ENCODE results near the gene EDN1. TPM values are rescaled to one million over a fixed set of nuclear protein-coding genes. Genes with fewer than 3 reads are reported as not detected.
A peak's percentile ranks its signal among the peaks of the same experiment; 100 is the strongest.

Gene EDN1
- total RNA-seq, 4 donors from 2014 or later, result 3.0 to 11.8 (median 5.9) TPM

DNA sequence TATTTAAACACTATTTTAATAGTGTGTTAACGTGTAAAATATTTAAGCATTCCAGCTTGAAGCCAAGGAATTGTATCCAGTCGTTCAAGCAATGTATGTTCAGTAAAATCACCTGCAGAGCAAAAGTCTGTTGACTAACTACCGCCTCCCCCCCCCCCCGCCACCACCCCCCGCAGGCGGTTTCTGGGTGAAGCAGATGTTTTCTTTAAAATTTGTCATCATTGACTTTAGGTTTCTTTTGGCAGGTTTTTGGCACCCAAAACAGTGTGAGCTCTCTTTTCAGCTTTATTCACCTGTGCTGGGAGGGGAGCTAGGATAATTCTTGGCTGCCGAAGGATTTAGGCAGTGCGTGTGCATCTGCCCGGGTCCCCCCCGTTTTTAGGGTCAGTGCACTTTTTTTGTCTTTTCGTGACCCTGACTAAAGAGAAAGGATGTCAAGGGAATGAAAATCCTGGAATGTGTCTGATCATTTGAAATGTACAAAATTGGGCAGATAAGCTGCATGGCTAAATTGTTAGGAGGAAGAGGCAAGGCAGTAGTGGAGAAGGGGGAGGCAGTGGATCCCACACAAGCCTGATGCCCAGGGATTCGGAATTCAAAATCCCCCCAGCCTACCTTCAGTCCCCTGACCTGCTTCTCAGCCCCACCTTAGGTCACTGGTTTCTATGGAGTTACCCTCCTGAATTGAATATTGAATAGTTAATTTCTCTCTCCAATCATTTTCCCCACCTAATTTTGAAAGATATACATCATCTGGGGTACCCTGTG, 1.1 kb downstream of the EDN1 start:
- intact Hi-C loops (cut with DNase I), result no loop called here
- Histone ChIP-seq H3K9me3 (no peaks in the 10 kb centered on the region), H3K4me1 (peaks cover 5 to 81% (median 8%) of the 10 kb centered on the region in 3 donors), H3K27me3 (peaks cover 0 to 19% (median 0%) of the 10 kb centered on the region in 4 donors), H3K36me3 (peaks cover 0 to 12% (median 0%) of the 10 kb centered on the region in 3 donors), H3K27ac (peak overlapping the region in 3 of 4 donors; percentile 60 to 75 (median 72)), H3K4me3 (peak overlapping the region; percentile 25 to 63 (median 52))
- DNase-seq, result no peak
- TF ChIP-seq, protein P1, sequence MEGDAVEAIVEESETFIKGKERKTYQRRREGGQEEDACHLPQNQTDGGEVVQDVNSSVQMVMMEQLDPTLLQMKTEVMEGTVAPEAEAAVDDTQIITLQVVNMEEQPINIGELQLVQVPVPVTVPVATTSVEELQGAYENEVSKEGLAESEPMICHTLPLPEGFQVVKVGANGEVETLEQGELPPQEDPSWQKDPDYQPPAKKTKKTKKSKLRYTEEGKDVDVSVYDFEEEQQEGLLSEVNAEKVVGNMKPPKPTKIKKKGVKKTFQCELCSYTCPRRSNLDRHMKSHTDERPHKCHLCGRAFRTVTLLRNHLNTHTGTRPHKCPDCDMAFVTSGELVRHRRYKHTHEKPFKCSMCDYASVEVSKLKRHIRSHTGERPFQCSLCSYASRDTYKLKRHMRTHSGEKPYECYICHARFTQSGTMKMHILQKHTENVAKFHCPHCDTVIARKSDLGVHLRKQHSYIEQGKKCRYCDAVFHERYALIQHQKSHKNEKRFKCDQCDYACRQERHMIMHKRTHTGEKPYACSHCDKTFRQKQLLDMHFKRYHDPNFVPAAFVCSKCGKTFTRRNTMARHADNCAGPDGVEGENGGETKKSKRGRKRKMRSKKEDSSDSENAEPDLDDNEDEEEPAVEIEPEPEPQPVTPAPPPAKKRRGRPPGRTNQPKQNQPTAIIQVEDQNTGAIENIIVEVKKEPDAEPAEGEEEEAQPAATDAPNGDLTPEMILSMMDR (IDR thresholded peaks at IDR 0.05), result no peak
- TF ChIP-seq POLR2A (IDR thresholded peaks at IDR 0.05), result no peak
- 22 to 26% methylated on average over 11 to 12 of the region's 12 CpGs for WGBS, 2 donors

DNA sequence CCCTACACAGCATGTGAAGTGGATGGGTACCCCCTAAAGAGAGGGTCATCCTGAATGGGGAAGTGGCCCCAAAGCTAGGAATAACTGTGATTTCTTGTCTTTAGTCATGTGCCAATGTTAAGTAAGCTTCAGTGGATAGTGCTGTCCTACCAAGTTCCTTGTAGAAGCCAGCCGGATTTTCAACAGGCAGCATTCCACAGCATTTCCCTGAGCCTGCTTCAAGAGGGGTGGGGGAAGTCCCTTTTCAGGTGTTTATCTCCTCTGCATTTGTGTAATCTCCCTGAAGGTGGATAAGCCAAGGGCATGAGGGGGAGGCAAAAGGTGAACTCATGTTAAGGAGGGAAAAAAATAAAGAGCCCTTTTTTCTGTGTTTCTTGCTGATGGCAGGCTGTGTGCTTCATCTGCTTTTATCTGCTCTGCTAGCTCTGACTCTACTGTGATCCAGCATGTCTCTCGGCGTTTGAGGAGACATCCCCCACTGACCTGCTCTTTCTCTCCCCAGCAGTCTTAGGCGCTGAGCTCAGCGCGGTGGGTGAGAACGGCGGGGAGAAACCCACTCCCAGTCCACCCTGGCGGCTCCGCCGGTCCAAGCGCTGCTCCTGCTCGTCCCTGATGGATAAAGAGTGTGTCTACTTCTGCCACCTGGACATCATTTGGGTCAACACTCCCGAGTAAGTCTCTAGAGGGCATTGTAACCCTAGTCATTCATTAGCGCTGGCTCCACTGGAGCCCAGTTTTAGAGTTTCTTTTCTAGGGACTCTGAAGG, 1.9 kb downstream of the EDN1 start:
- 24 to 46% methylated on average over 12 to 14 of the region's 15 CpGs for WGBS, 2 donors
- no peak for TF ChIP-seq POLR2A (IDR thresholded peaks at IDR 0.05)
- TF ChIP-seq, protein P1 (IDR thresholded peaks at IDR 0.05), result peak in 2 of 6 experiments; percentile 15 to 36
- H3K4me3 ChIP-seq, result peak overlapping the region; percentile 25 to 63 (median 52)
- intact Hi-C loops (cut with DNase I), result no loop called here
- H3K36me3 ChIP-seq, result peaks cover 0 to 12% (median 0%) of the 10 kb centered on the region in 3 donors
- H3K9me3 ChIP-seq, result no peaks in the 10 kb centered on the region
- peak overlapping the region in 3 of 4 donors; percentile 60 to 75 (median 72) for H3K27ac ChIP-seq
- H3K27me3 ChIP-seq, result peaks cover 0 to 19% (median 0%) of the 10 kb centered on the region in 4 donors
- no peak for DNase-seq
- peaks cover 5 to 83% (median 8%) of the 10 kb centered on the region in 3 donors for H3K4me1 ChIP-seq

DNA sequence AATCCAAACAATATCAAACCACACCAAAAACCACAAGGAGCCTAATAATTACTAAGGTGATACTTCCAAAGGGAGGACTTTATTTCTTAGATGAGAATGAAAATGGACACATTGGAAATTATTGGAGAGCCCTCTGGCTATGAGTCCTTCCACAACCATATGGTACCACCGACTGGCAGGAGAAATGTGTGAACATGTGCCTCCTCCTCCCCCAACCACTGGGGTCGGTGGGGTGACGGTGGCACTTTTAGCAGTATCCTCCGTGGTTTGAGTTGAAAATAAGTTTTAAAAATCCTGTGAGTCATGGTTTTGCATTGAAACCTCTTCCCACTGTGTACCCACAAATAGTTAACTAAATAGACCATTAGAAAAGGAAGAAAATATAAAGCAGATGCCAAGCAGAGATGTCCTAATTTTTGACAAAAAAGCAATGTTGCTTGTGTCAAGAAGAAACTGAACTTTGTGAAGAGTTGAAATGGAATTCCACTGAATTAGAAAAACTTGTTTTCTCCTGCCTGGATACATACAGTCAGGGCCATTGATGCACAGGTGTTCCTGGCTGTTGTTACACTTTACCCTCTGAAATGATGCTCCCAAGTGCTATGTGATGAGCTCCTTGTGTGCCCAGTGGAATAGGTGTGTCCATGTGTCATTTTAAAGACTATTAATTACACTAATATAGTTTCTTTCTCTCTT, 3.2 kb downstream of the EDN1 start:
- Histone ChIP-seq H3K9me3 (no peaks in the 10 kb centered on the region), H3K27me3 (peaks cover 0 to 19% (median 0%) of the 10 kb centered on the region in 4 donors), H3K36me3 (peaks cover 0 to 12% (median 0%) of the 10 kb centered on the region in 3 donors), H3K27ac (peak overlapping the region in 2 of 4 donors; percentile 40 to 72), H3K4me1 (peaks cover 5 to 72% (median 8%) of the 10 kb centered on the region in 3 donors), H3K4me3 (peak overlapping the region in 3 of 4 donors; percentile 47 to 63 (median 57))
- WGBS, 2 donors, result 38 to 65% methylated on average over 4 of the region's 4 CpGs
- no peak for DNase-seq
- TF ChIP-seq, protein P1 (IDR thresholded peaks at IDR 0.05), result no peak
- TF ChIP-seq POLR2A (IDR thresholded peaks at IDR 0.05), result no peak
- intact Hi-C loops (cut with DNase I), result no loop called here

DNA sequence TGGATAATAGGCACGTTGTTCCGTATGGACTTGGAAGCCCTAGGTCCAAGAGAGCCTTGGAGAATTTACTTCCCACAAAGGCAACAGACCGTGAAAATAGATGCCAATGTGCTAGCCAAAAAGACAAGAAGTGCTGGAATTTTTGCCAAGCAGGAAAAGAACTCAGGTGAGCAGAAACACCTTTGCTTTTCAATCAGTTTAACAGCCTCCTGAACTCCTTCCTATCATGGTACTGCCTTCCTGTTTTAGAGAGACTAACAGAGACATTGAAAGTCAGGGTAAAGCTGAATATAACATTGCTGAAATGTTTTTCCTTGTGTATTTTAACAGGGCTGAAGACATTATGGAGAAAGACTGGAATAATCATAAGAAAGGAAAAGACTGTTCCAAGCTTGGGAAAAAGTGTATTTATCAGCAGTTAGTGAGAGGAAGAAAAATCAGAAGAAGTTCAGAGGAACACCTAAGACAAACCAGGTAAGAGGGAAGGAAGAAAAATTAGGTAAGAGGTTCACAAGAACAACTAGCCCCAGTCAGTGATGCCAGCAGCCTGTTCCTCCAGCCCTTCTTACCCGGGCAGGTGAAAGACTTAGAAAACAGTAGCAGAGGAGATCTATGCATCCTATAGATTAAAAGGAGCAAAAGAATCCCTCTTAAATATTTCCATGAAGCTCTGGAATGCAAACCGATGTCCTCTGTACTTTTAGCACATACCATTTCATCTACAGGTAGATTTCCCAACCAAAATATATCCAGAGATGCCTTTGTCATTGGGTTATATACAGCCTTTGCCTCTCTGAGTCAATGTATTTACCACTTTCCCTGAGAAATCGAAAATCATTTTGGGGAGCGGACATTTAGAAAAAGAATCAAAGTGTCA, 4.0 kb downstream of the EDN1 start:
- TF ChIP-seq, protein P1 (IDR thresholded peaks at IDR 0.05), result no peak
- TF ChIP-seq POLR2A (IDR thresholded peaks at IDR 0.05), result no peak
- intact Hi-C loops (cut with DNase I), result no loop called here
- Histone ChIP-seq H3K9me3 (no peaks in the 10 kb centered on the region), H3K36me3 (peaks cover 0 to 12% (median 0%) of the 10 kb centered on the region in 3 donors), H3K4me1 (peaks cover 5 to 64% (median 6%) of the 10 kb centered on the region in 3 donors), H3K4me3 (peak overlapping the region in 2 of 4 donors; percentile 47 to 63), H3K27me3 (peaks cover 0 to 19% (median 0%) of the 10 kb centered on the region in 4 donors), H3K27ac (peak overlapping the region in 2 of 4 donors; percentile 40 to 72)
- 63 to 69% methylated on average over 7 of the region's 7 CpGs for WGBS, 2 donors
- no peak for DNase-seq
